A549 (cell line): ENCODE data around the gene CIT.

ENCODE experiments used
- CTCF ChIP-seq: fragments of >200 bp; sonication (Bioruptor Twin); formaldehyde crosslinking; IDR thresholded peaks from 3 replicates; pipeline ENCODE4 v1.5.1; 2016
- MAZ ChIP-seq: fragments of 150-350 bp; IDR thresholded peaks from 2 replicates; pipeline ENCODE4 v1.6.1; 2014; ENCODE audit warnings: antibody characterized with exemption, low read depth, low read length, borderline replicate concordance

GRCh38 chr12:119772431-119772830 is 104.7 kb downstream of the CIT start:
- TF ChIP-seq MAZ, result no peak
- no peak for TF ChIP-seq CTCF
